NCI-H128 (cell line): Measurements from ENCODE around the gene TTLL13.
A peak's percentile ranks its signal among the peaks of the same experiment; 100 is the strongest.

Experiments
- DNase-seq: peaks from one replicate; lab custom pipeline; 2025; ENCODE audit not compliant: unreplicated experiment; lab: John Stamatoyannopoulos, UW

The TTLL13 gene, protein sequence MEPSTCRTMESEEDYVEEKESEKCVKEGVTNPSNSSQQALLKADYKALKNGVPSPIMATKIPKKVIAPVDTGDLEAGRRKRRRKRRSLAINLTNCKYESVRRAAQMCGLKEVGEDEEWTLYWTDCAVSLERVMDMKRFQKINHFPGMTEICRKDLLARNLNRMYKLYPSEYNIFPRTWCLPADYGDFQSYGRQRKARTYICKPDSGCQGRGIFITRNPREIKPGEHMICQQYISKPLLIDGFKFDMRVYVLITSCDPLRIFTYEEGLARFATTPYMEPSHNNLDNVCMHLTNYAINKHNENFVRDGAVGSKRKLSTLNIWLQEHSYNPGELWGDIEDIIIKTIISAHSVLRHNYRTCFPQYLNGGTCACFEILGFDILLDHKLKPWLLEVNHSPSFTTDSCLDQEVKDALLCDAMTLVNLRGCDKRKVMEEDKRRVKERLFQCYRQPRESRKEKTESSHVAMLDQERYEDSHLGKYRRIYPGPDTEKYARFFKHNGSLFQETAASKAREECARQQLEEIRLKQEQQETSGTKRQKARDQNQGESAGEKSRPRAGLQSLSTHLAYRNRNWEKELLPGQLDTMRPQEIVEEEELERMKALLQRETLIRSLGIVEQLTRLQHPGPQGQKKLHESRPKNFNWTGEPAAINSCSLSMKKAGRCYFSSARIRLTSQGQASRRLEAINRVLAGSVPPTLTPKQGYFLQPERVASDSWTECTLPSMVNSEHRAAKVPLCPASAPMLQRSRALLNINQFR

GRCh38 chr15:90249203-90249863, at the start of gene TTLL13:
TTLL13 (plus strand) TSS chr15:90249556; CDS start chr15:90250631, 1,075 bp downstream.
- DNase-seq: peak; percentile 41

DNA sequence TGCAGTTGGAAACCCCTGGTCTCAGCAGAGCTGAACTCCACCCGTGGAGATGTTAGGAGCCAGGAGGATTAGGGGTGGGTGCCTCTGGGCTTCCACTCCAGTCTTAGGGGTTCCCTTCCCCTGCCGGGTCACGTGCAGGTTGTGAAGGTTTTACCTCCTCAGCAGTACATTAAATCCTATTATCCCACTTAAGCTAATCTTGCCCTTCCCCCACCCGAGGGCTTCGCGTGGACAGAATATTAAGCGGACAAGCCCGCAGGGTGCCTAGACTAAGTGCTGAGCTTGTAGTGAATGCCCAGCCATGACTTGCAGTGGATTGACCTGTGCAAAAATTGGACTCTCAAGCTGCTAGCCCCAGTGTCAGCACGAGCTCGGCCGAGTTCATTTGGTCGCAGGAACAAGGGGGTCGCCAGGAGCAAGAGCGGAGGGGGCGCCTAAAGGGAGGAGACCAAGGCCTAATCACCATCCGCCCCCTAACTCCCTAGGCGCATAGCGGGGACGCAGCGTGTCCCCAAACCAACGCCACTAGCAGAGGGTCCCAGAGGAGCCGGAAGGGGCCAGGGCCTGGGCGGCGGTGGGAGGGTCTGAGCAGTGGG, 48.7 kb upstream of the TTLL13 start:
- DNase-seq: no peak

DNA sequence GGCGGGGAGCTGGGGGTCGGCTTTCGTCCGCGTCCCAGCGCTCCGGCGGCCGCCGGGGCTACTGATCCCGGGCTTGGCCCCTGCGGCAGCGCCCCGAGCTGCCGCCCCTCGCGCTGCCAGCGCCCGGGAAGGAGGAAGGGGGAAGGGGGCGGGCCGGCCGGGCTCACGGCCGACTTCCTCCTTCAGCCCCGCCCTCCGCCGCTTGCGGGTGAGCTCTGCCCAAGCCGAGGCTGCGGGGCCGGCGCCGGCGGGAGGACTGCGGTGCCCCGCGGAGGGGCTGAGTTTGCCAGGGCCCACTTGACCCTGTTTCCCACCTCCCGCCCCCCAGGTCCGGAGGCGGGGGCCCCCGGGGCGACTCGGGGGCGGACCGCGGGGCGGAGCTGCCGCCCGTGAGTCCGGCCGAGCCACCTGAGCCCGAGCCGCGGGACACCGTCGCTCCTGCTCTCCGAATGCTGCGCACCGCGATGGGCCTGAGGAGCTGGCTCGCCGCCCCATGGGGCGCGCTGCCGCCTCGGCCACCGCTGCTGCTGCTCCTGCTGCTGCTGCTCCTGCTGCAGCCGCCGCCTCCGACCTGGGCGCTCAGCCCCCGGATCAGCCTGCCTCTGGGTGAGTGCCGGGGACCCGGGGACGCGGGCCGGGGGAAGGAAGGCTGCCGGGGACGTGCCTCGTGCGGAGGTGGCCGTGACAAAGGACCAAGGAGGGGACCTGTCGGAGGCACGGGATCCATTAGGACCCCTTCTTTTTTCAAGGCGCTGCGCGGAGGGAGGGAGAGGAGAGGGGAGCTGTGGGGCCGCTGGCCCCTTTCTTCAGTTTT, 48.0 kb upstream of the TTLL13 start, which contains the start of gene SEMA4B:
Gene SEMA4B, plus strand, starts transcription at position 201 of the 814 bp plus-strand sequence. Its CDS starts 249 bp downstream, at position 450.
- DNase-seq: peak; percentile 25

DNA sequence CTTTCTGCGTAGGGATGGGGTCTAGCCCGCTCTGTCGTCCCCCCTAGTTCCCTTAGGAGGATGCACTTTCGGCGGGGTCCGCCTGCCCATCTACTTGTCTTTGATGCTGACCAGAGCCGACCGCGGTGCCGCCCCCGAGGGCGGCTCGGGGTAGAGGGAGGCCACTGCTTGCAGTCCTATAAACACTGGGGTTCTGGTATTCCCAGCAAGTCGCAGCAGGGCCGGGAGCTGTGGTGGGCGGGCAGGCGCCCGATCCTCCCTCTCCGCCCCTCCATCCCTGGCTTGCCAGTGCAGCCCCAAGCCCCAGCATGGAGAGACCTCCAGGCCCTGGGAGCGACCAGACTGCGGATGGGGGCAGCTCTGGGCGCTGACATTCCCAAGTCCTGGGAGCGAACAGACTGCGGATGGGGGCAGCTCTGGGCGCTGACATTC, 47.4 kb upstream of the TTLL13 start:
- no peak for DNase-seq

- no peak for DNase-seq
Measured at GRCh38 chr15:90202929-90203328, 46.4 kb upstream of the TTLL13 start.

GRCh38 chr15:90203473-90203872, 45.9 kb upstream of the TTLL13 start:
- no peak for DNase-seq

DNA sequence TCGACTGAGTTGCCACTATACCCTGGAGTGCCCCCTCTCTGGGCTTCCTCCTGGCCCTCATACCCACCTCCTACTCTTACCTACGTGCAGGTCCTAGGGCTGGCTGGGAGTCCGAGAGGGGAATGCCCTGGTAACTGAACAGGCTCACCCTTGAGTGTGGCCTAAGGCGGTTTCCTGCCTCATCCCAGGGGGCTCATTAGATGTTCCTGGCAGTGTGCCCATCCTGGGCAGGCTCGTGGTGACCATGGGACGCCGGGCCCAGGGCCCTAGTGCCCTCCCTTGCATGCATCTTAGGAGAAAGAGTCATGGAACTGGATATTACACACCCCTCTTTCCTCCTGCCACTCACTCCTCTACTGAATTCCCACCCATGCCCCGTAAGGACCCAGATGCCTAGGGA, 45.4 kb upstream of the TTLL13 start:
- no peak for DNase-seq

DNA sequence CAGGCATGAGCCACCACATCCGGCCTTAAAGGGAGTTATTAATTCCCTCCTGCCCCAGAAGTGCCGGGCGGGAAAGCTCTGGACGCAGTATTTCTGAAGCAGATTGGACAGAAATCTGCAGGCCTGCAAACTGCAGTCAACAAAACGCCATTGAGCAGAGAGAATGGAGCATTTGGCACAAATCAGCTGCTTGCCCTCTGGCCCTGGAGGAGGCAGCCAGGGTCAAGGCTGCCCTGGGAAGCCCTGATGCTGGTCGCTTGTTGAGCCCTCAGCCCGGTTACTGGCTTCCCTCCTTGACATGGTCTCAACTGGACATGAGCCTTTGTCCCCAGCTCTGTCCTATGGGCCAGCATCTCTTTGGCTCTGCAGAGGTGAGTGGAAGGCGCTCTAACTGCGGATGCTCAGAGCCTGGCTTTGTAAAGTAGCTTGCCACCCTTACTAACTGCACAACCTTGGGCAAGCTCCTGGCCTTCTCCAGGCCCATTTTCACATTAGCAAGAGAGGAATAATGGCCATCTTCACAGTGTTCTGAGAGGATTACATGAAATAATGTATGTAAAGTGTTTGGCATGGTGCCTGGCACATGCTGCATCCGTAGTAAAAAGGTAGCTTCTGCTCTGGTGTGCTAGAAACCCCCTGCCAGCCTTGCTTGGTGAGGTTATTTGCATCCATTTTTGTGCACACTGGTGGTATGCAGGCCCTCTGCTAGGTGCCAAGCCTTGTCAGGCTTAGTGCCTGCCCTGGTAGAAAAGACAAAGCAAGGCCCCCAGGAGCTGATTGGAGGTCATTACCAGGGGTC, 44.1 kb upstream of the TTLL13 start:
- DNase-seq: no peak

DNA sequence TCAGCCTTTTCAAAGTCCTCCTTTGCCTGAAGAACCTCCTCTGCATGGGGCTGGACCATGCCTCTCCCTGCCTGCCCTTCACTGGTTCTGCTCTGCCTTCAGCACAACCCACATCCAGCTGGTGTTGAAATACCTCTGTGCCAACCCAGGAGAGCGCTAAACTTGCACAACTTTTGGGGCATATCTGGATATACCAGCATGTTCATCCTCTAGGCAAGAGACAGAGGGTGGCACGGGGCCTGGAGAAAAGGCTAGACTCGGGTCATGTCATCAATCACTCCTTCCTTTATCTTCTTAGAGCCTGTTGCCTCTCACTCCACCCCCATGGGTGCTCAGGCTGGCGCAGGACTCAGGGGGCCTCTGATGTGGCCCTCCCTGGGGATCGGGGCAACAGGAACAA, 43.5 kb upstream of the TTLL13 start:
- DNase-seq: no peak

GRCh38 chr15:90207252-90207651, 42.1 kb upstream of the TTLL13 start:
- DNase-seq: no peak

DNA sequence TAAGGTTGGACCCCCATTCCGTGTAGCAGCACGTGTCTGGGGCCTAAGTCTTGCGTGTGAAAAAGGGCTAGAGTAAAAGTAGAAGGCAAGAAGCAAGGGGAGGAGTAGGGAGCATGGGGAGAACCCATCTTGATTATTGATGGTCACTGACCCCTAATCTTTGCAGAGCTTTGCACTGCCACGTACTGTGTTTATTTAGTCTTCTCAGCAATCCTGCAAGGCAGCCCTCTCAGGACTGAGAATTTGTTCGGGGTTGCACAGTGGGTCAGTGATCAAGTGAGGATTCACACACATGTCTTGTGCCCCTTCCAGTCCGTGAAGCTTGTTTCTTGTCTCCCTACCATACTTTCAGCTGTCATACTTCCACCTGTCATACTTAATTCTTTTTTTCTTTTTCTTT, 41.0 kb upstream of the TTLL13 start:
- no peak for DNase-seq

DNA sequence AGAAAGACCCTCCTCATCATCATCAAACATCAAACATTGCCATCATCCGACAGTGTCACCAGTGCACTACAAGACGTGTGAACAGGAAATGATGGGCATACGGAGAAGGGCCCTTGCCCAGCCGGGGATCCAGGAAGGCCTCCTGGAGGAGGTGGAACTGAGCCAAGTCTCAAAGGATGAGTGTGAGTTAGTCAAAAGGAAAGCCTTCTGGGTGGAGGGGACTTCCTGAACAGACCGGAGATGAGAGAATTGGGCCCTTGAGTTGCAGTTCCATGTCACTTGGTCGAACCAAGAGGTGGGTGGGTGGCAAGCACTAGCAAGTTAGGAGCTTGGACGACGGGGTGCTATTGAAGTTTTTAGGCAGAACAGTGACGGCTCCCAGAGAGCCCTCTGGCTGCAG, 39.8 kb upstream of the TTLL13 start:
- DNase-seq: no peak

GRCh38 chr15:90210593-90210992, 38.8 kb upstream of the TTLL13 start:
- DNase-seq: no peak

DNA sequence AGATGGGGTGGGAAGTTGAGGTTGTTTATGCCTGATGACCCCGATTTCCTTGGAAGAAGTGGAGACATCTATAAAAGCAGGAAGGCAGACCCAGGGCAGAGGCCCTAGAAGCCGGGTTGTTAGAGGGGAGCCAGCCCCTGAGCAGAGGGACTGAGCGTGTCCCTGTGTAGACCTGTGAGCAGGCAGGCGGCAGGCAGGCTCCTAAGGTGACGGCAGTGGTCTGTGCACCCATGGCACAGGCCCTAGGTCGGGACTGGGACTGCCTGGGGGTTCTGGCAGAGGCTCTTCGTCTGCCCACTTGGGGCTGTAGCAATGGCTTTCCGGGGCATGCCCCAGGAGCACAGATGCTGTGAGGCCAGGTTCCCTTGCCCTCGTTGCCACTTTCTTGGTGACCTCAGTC, 38.3 kb upstream of the TTLL13 start:
- no peak for DNase-seq

DNA sequence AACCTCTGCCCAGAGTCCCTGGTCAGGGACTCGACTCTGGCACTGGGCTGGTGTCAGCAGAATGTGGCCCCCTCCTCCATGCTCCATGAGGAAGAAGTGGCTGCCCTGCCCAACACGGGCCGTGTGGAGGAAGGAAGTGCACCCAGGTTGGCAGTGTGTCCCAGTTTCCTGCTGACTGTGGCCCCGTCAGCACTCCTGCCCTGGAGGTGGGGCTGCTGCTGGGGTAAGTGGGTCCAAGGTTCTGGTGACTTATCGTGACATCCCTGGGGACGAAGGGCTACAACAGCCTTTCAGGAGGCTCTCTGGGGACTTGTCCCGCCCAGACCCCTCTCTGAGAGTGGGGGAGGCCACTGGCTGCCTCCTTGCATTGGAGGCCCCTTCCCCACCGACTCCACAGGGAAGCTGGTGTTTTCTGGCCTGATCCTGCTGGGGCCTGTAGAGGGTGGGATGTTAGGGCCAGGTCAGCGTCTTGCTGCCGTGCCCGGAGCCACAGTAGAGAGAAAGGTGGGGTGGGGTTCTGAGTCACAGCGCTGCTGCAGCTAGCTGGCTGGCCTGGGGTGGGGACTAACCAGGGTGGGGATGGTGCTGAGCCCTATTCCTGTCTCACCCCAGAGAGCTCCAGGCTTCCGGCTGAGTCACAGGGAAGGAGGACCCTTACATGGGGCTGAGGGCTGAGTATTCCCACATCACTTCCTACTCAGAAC, 37.8 kb upstream of the TTLL13 start:
- no peak for DNase-seq

DNA sequence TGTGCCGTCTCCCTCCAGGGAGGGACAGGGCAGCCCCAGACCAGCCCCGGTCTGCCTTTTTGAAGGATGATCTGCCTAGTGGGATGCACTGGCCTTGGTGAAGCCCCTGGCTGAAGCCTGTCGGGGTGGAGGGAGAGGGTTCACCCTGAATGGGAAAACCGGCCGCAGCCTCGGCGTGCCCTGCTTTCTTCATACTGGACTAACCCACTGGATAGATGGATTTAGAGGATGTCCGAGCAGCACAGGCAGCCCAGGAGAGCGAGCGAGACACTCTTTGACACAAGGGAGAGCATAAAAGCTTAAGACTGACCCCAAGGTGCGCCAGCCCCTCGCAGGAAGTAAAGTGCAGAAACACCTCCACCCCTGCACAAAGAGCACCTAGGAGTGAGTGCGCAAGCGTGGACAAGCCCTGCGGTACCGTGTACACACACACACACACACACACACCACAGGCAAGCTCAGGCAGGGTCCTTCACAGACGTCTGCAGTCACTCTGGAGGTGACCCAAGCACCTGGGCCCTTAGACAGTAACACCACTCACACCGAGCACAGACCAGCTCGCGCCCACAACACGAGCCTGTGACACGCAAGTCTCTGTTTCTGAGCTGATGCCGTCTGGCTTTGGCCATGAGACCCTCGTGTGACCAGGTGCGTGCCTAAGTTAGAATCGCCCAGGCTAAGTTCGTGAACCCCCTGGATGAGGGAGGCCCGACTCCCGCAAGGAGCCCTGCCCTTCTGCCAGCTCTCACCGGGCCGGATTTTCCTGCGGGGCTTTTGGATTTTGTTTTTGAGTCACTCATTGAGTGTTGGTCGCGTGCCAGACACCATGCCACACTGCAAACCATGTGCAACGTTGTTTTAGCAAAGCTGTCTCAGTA, 36.9 kb upstream of the TTLL13 start:
- DNase-seq: no peak

- no peak for DNase-seq
Measured at GRCh38 chr15:90213122-90213817, 36.1 kb upstream of the TTLL13 start.
